ENCODE measurements around the gene KCNMA1. TPM values are rescaled to one million over a fixed set of nuclear protein-coding genes. Genes with fewer than 3 reads are reported as not detected.

KCNMA1 gene
- polyA plus RNA-seq, 1 of the 3 experiments (the other 2 are of a cell fraction) = 107 TPM

DNA sequence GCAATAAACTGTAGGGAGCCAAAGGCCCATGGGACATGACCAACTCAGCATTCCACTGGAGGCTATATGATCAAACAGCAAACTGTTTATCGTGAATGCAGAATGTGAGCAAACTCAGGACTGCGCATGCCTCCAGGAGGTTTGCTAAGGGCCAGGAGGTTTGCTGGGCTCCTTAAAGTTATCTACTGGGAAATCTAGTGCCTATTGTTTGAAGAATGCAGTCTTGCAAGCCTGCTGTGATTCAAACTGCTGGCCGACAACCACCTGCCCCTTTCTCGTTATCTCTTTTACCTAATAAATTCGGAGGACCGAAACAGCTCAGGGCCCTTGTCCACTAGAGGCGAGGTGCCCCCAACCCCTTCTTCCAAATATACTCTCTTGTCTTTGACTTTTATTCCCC lies 404.1 kb downstream of the KCNMA1 start:
- ChIA-PET POLR2A (no interaction called here), CTCF (no interaction called here)
- H4K20me1 ChIP-seq (ENCODE audit: insufficient read depth) = no peaks in the 10 kb centered on the region
- H3K27ac ChIP-seq (ENCODE audit: low read depth in 2 of 2, low read length in 1 of 2) = no peak overlapping the region
- H3K79me2 ChIP-seq (ENCODE audit: insufficient read depth) = no peaks in the 10 kb centered on the region
- H3K9ac ChIP-seq = no peak overlapping the region
- peaks cover 0 to 3% of the 10 kb centered on the region in 2 experiments for H3K36me3 ChIP-seq (replicated peaks in 1 of 2; ENCODE audit: control insufficient read depth in 1 of 2, insufficient read depth in 2 of 2, low read length in 1 of 2)
- no peak for TF ChIP-seq TAF1 (IDR thresholded peaks at IDR 0.05; ENCODE audit: borderline replicate concordance, low read depth, low read length)
- no peak for TF ChIP-seq FOXM1 (IDR thresholded peaks at IDR 0.05; ENCODE audit: low read depth)
- no peak for TF ChIP-seq TEAD4 (IDR thresholded peaks at IDR 0.05; ENCODE audit: borderline replicate concordance, insufficient read depth)
- no peak for TF ChIP-seq YY1 (IDR thresholded peaks at IDR 0.05; ENCODE audit: low read depth)
- TF ChIP-seq, protein P1, sequence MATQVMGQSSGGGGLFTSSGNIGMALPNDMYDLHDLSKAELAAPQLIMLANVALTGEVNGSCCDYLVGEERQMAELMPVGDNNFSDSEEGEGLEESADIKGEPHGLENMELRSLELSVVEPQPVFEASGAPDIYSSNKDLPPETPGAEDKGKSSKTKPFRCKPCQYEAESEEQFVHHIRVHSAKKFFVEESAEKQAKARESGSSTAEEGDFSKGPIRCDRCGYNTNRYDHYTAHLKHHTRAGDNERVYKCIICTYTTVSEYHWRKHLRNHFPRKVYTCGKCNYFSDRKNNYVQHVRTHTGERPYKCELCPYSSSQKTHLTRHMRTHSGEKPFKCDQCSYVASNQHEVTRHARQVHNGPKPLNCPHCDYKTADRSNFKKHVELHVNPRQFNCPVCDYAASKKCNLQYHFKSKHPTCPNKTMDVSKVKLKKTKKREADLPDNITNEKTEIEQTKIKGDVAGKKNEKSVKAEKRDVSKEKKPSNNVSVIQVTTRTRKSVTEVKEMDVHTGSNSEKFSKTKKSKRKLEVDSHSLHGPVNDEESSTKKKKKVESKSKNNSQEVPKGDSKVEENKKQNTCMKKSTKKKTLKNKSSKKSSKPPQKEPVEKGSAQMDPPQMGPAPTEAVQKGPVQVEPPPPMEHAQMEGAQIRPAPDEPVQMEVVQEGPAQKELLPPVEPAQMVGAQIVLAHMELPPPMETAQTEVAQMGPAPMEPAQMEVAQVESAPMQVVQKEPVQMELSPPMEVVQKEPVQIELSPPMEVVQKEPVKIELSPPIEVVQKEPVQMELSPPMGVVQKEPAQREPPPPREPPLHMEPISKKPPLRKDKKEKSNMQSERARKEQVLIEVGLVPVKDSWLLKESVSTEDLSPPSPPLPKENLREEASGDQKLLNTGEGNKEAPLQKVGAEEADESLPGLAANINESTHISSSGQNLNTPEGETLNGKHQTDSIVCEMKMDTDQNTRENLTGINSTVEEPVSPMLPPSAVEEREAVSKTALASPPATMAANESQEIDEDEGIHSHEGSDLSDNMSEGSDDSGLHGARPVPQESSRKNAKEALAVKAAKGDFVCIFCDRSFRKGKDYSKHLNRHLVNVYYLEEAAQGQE (IDR thresholded peaks at IDR 0.05; ENCODE audit: low read depth, low read length) = no peak
- no peak for TF ChIP-seq MEF2A (IDR thresholded peaks at IDR 0.05; ENCODE audit: borderline replicate concordance, low read depth)
- H3K4me2 ChIP-seq = no peak overlapping the region
- DNase-seq = no peak
- peaks cover 22% of the 10 kb centered on the region for H3F3A ChIP-seq (replicated peaks; ENCODE audit: insufficient read depth)
- H3K9me2 ChIP-seq = no peaks in the 10 kb centered on the region
- no peaks in the 10 kb centered on the region for H3K9me3 ChIP-seq
- H2AFZ ChIP-seq (ENCODE audit: low read depth) = no peak overlapping the region
- H3K4me1 ChIP-seq (ENCODE audit: control insufficient read depth in 1 of 2, insufficient read depth in 2 of 2, low read depth in 1 of 2, low read length in 1 of 2) = peaks cover 0 to 3% of the 10 kb centered on the region in 2 experiments; a peak in 3 of 4 replicates
- 97% methylated on average over 7 of the region's 7 CpGs for WGBS (ENCODE audit: low lambda C conversion rate)
- H3K27me3 ChIP-seq (ENCODE audit: insufficient read depth) = no peaks in the 10 kb centered on the region
- no peak overlapping the region for H3K4me3 ChIP-seq (ENCODE audit: low read depth in 2 of 2, low read length in 1 of 2)

DNA sequence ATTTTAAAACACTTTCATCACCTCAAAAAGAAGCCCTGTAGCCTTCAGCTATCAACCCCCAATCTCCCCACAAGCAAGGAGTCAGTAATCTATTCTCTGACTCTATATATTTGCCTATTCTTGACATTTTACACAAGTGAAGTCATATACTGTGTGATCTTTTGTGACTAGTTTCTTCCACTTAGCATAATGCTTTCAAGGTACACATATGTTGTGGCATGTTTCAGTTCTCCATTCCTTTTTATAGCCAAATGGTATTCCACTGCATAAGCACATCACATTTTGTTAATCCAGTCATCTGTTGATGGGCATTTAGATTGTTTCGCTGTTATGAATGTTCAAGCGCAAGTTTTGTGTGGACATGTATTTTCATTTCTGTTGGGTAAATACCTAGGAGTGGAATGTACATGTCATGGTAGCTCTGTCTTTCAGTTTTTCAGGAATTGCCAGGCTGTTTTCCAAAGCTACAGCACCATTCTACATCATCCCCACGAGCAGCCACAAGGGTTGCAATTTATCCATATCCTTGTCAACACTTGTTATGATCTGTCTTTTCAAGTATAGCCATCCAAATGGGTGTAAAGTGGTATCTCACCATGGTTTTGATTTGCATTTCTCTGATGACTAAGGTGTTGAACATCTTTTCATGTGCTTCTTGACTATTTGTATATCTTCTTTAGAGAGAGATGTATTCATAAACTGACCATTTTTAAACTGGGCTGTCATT lies 405.6 kb downstream of the KCNMA1 start:
- no peak overlapping the region for H3K4me3 ChIP-seq (ENCODE audit: low read depth in 2 of 2, low read length in 1 of 2)
- no peak overlapping the region for H2AFZ ChIP-seq (ENCODE audit: low read depth)
- H3K9me3 ChIP-seq = no peaks in the 10 kb centered on the region
- H3K9ac ChIP-seq = no peak overlapping the region
- H3K9me2 ChIP-seq = no peaks in the 10 kb centered on the region
- H3F3A ChIP-seq (replicated peaks; ENCODE audit: insufficient read depth) = peaks cover 22% of the 10 kb centered on the region
- TF ChIP-seq SMC3 (IDR thresholded peaks at IDR 0.05; ENCODE audit: low read depth, low read length) (no peak), MXI1 (IDR thresholded peaks at IDR 0.05; ENCODE audit: low read depth, low read length) (no peak), ELF1 (IDR thresholded peaks at IDR 0.05) (no peak), POLR2AphosphoS5 (IDR thresholded peaks at IDR 0.05; ENCODE audit: low read depth, low read length) (no peak), SIN3A (IDR thresholded peaks at IDR 0.05; ENCODE audit: borderline replicate concordance, low read depth, low read length) (no peak), RAD21 (IDR thresholded peaks at IDR 0.05; ENCODE audit: low read length) (no peak), TCF12 (IDR thresholded peaks at IDR 0.05) (no peak), FOXJ3 (CRISPR knock-in tag; IDR thresholded peaks at IDR 0.05) (no peak)
- TF ChIP-seq, protein P2, sequence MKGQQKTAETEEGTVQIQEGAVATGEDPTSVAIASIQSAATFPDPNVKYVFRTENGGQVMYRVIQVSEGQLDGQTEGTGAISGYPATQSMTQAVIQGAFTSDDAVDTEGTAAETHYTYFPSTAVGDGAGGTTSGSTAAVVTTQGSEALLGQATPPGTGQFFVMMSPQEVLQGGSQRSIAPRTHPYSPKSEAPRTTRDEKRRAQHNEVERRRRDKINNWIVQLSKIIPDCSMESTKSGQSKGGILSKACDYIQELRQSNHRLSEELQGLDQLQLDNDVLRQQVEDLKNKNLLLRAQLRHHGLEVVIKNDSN (IDR thresholded peaks at IDR 0.05; ENCODE audit: borderline replicate concordance, low read depth) = no peak
- TF ChIP-seq, protein P3, sequence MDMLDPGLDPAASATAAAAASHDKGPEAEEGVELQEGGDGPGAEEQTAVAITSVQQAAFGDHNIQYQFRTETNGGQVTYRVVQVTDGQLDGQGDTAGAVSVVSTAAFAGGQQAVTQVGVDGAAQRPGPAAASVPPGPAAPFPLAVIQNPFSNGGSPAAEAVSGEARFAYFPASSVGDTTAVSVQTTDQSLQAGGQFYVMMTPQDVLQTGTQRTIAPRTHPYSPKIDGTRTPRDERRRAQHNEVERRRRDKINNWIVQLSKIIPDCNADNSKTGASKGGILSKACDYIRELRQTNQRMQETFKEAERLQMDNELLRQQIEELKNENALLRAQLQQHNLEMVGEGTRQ (IDR thresholded peaks at IDR 0.05; ENCODE audit: borderline replicate concordance, low read depth, low read length) = no peak
- ChIA-PET CTCF (interaction anchor here (1.0 to 1.7 kb wide), 2 partner anchors 19 to 58 kb away, joined by 5 to 8 read pairs; no protein-coding TSS in a partner anchor), POLR2A (no interaction called here)
- H3K36me3 ChIP-seq (replicated peaks in 1 of 2; ENCODE audit: control insufficient read depth in 1 of 2, insufficient read depth in 2 of 2, low read length in 1 of 2) = no peaks in the 10 kb centered on the region
- peaks cover 0 to 3% of the 10 kb centered on the region in 2 experiments; a peak in 3 of 4 replicates for H3K4me1 ChIP-seq (ENCODE audit: control insufficient read depth in 1 of 2, insufficient read depth in 2 of 2, low read depth in 1 of 2, low read length in 1 of 2)
- 98% methylated on average over 2 of the region's 3 CpGs for WGBS (ENCODE audit: low lambda C conversion rate)
- DNase-seq = no peak
- no peak overlapping the region for H3K4me2 ChIP-seq
- no peaks in the 10 kb centered on the region for H3K27me3 ChIP-seq (ENCODE audit: insufficient read depth)
- no peaks in the 10 kb centered on the region for H4K20me1 ChIP-seq (ENCODE audit: insufficient read depth)
- no peak overlapping the region; a peak in 1 of 4 replicates for H3K27ac ChIP-seq (ENCODE audit: low read depth in 2 of 2, low read length in 1 of 2)
- no peaks in the 10 kb centered on the region for H3K79me2 ChIP-seq (ENCODE audit: insufficient read depth)

Data from SK-N-SH (cell line).